ENCODE data around the gene MUC6. TPM values are rescaled to one million over a fixed set of nuclear protein-coding genes. Genes with fewer than 3 reads are reported as not detected.
A peak's percentile ranks its signal among the peaks of the same experiment; 100 is the strongest.

Gene MUC6
- total and polyA plus RNA-seq, 10 donors: 0.02 to 0.76 (median 0.22) TPM; not detected in 3

DNA sequence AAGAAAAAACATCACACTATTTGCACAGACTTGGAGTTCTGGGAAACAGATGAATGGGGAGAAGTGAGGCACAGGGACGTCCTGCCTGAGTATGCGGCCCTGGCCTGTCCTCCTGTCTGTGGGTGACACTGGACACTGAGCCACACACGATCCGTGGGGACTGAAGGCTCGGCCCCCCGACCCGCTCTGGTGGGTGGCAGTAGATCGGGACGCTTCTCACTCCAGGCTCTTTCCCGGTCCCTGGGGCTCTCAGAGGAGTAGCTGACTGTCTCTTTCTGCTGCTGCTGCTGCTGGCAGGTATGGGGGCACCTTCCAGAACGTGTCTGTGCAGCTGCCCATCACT lies 27.7 kb downstream of the MUC6 start:
- intact Hi-C loops (cut with DNase I; ENCODE audit: low total_unique reads): no loop called here
- no peaks in the 10 kb centered on the region for H3K27me3 ChIP-seq (replicated peaks in 1 of 7)
- H3K4me3 ChIP-seq: no peak overlapping the region
- no peak for DNase-seq
- peaks cover 0 to 35% (median 22%) of the 10 kb centered on the region in 6 donors for H3K4me1 ChIP-seq
- H3K27ac ChIP-seq: no peak overlapping the region
- H3K9me3 ChIP-seq: no peaks in the 10 kb centered on the region
- TF ChIP-seq POLR2AphosphoS5 (IDR thresholded peaks at IDR 0.05): no peak
- TF ChIP-seq POLR2A (IDR thresholded peaks at IDR 0.05): no peak
- TF ChIP-seq, protein P1, sequence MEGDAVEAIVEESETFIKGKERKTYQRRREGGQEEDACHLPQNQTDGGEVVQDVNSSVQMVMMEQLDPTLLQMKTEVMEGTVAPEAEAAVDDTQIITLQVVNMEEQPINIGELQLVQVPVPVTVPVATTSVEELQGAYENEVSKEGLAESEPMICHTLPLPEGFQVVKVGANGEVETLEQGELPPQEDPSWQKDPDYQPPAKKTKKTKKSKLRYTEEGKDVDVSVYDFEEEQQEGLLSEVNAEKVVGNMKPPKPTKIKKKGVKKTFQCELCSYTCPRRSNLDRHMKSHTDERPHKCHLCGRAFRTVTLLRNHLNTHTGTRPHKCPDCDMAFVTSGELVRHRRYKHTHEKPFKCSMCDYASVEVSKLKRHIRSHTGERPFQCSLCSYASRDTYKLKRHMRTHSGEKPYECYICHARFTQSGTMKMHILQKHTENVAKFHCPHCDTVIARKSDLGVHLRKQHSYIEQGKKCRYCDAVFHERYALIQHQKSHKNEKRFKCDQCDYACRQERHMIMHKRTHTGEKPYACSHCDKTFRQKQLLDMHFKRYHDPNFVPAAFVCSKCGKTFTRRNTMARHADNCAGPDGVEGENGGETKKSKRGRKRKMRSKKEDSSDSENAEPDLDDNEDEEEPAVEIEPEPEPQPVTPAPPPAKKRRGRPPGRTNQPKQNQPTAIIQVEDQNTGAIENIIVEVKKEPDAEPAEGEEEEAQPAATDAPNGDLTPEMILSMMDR (IDR thresholded peaks at IDR 0.05 in 8 of 11, conservative IDR thresholded peaks at IDR 0.05 in 3 of 11): no peak
- H3K36me3 ChIP-seq: peaks cover 0 to 100% (median 82%) of the 10 kb centered on the region in 6 donors
- WGBS, 5 donors: 86 to 95% (median 91%) methylated on average over 11 of the region's 11 CpGs

DNA sequence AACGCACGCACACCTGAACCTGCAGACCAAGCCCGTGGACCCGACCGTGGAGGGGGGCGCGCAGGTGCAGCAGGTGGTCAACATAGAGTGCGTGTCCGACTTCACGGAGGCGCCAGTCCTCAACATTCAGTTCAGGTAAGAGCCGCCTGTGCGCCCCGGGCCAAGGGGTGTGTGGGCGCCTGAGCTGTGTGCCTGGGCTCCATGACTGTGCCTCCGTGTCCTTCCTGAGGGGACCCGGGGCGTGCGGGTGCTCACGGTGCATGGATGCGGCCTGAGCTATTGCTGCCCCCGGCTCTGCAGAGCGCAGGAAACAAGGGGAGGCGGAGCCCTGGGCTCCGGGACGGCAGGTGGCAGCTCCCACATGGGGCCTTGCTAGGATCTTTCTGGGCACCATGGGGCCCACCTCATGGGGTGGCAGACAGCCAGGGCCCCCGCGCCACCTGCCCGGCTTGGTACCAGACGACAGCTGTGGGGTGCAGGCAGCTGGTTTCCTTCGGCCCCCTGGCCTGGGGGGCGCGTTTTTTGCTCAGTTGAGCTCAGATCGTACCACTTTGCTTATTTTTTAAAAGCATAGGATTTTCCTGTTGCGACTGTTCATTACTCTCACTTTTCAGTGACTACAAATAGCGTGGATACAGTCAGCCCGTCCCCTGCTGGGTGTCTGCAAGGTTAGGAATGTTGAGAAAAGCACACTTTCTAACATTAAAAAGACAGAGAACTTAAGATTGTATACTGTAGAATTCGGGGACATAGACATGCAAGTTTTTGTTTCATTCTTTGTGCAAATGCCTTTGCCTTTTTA lies 28.3 kb downstream of the MUC6 start:
- no peak for DNase-seq
- intact Hi-C loops (cut with DNase I; ENCODE audit: low total_unique reads): no loop called here
- Histone ChIP-seq H3K27me3 (replicated peaks in 1 of 7) (no peaks in the 10 kb centered on the region), H3K4me3 (no peak overlapping the region), H3K9me3 (no peaks in the 10 kb centered on the region), H3K36me3 (peaks cover 0 to 100% (median 85%) of the 10 kb centered on the region in 6 donors), H3K4me1 (peaks cover 0 to 35% (median 22%) of the 10 kb centered on the region in 6 donors), H3K27ac (no peak overlapping the region)
- WGBS, 5 donors: 91 to 94% (median 92%) methylated on average over 15 to 38 of the region's 38 CpGs
- TF ChIP-seq, protein P1 (IDR thresholded peaks at IDR 0.05 in 8 of 11, conservative IDR thresholded peaks at IDR 0.05 in 3 of 11): no peak
- peak in 2 of 3 donors; percentile 45 to 63 for TF ChIP-seq POLR2AphosphoS5 (IDR thresholded peaks at IDR 0.05)

DNA sequence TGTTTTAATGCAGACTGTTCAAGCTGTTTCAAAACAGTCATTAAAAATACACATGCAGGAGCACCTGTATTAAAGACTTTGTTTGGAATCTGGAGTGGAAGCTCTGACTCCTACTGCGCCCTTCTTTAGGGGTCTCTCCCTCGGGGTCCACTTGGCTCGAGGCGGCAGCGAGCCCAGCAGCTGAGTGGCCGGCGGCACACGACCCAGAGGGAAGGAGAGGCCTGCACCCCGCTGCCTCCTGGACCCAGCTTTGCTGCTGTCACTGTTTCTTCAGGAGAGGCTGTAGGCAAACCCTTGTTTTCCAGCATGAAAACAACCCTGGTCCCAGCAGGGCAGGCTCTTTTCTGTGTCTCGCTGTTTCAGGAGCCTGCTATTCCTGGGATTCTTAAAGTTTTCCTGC lies 29.2 kb downstream of the MUC6 start:
- Histone ChIP-seq H3K9me3 (no peaks in the 10 kb centered on the region), H3K36me3 (peaks cover 0 to 100% (median 94%) of the 10 kb centered on the region in 6 donors), H3K27me3 (replicated peaks in 1 of 7) (no peaks in the 10 kb centered on the region), H3K4me3 (no peak overlapping the region), H3K4me1 (peaks cover 0 to 32% (median 18%) of the 10 kb centered on the region in 6 donors), H3K27ac (no peak overlapping the region)
- 91 to 93% (median 93%) methylated on average over 10 of the region's 10 CpGs for WGBS, 5 donors
- no peak for DNase-seq
- TF ChIP-seq POLR2AphosphoS5 (IDR thresholded peaks at IDR 0.05) (no peak), POLR2A (IDR thresholded peaks at IDR 0.05) (no peak)
- TF ChIP-seq, protein P1 (IDR thresholded peaks at IDR 0.05 in 8 of 11, conservative IDR thresholded peaks at IDR 0.05 in 3 of 11): no peak
- intact Hi-C loops (cut with DNase I; ENCODE audit: low total_unique reads): no loop called here

DNA sequence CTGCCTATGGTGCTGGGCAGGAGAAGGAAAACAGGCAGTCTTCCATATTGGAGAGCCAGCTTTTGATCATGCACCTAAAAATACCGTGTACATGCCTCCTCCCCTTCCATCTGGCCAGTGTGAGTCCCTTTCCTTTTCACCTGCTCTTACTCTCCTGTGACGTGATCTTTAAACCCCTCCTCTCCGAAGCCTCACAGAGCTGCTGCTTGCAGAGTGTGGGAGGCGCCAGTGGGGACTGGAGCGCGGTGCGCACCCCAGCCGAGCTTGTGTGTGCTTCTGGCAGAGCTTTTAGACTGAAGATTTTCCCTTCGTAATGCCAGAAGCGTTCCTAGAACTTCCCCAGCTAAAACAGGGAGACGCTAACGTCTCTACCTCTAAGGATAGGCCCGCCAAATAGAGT lies 29.8 kb downstream of the MUC6 start:
- TF ChIP-seq POLR2A (IDR thresholded peaks at IDR 0.05) (no peak), POLR2AphosphoS5 (IDR thresholded peaks at IDR 0.05) (peak in 1 of 3 donors; percentile 33)
- H3K4me1 ChIP-seq: peaks cover 0 to 32% (median 16%) of the 10 kb centered on the region in 6 donors
- WGBS, 5 donors: 88 to 91% (median 90%) methylated on average over 13 of the region's 13 CpGs
- no peak for DNase-seq
- H3K9me3 ChIP-seq: no peaks in the 10 kb centered on the region
- no peak overlapping the region for H3K4me3 ChIP-seq
- H3K36me3 ChIP-seq: peaks cover 0 to 100% (median 94%) of the 10 kb centered on the region in 6 donors
- no peaks in the 10 kb centered on the region for H3K27me3 ChIP-seq (replicated peaks in 1 of 7)
- H3K27ac ChIP-seq: no peak overlapping the region
- intact Hi-C loops (cut with DNase I; ENCODE audit: low total_unique reads): no loop called here
